Breast epithelium (tissue), 3 donors: ENCODE results near the gene YWHAG.

Source experiments
- CTCF ChIP-seq, 3 donors: fragments of 450-650 bp; IDR thresholded peaks; one replicate each; pipeline ENCODE4 v1.5.1; 2016 to 2017; ENCODE audit warnings: antibody characterized with exemption in 3 of 3, mild to moderate bottlenecking in 3 of 3, moderate library complexity in 3 of 3
- POLR2A ChIP-seq: fragments of 450-650 bp; IDR thresholded peaks from one replicate; pipeline ENCODE4 v1.6.1; 2016; ENCODE audit warnings: antibody characterized with exemption, mild to moderate bottlenecking, moderate library complexity
- POLR2AphosphoS5 ChIP-seq, 3 donors: sonication (generic); formaldehyde crosslinking; IDR thresholded peaks; one replicate each; pipeline ENCODE4 v1.6.1; 2017; ENCODE audit warnings: antibody characterized with exemption in 3 of 3

GRCh38 chr7:76302347-76303201, 56.2 kb downstream of the YWHAG start, which contains the start of gene HSPB1:
- TF ChIP-seq POLR2AphosphoS5 (IDR thresholded peaks at IDR 0.05) = peak; percentile 85 to 93 (median 87)
- no peak for TF ChIP-seq CTCF (IDR thresholded peaks at IDR 0.05)
- TF ChIP-seq POLR2A = peak; percentile 81
